ENCODE data around the gene EIF2D. TPM values are rescaled to one million over a fixed set of nuclear protein-coding genes. Genes with fewer than 3 reads are reported as not detected.
A peak's percentile ranks its signal among the peaks of the same experiment; 100 is the strongest.

The EIF2D gene
- total RNA-seq, 3 donors from 2014 or later (not counting 1 experiment from before 2014, with no cell fraction given): 31.8 to 34.6 (median 32.7) TPM

DNA sequence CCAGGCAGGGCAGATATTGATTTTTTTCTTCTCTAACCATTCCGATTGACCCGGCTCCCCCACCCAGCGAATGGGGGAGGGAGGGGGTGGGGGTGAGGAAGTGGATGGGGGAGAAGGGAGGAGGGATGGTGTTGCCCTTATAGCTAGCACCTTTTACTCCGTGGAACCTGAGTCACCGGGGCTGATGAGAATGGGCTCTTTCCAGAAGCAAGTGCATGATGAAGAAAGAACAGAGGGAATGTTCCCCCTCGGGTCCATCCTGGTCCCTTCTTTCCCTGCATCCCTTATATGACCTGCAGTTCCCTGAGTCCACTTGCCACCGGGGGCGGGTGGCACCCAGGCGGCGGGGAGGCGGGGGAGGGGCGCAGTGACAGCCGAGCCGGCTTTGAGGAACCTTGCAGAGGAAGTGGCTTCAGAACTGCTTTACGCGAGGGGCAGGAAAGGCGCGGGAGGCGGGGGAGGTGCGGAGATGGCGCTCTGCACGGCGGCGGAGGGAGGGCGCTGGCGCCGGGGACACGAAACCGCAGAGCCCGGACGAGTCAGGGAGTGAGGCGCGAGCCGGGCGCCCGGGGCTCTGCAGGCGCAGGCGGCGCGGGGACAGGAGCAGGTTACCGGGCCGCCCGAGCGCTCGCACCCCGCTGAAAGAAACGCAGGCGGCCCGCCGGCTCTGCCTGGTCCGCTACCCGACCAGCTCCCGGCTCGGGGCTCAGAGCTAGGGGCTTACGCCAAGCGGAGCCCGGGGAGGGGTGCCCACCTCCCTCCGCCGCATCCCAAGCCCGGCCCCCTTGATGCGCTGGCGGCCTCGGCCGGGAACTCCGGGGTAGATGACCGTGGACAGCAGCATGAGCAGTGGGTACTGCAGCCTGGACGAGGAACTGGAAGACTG, 55.3 kb downstream of the EIF2D start:
- peak; percentile 87 to 93 for DNase-seq
- Histone ChIP-seq H3K9me3 (ENCODE audit: control insufficient read depth, insufficient read depth, low read length) (no peaks in the 10 kb centered on the region), H3K27ac (ENCODE audit: low read length) (peak overlapping the region; percentile 87), H3K27me3 (ENCODE audit: control insufficient read depth, insufficient read depth, low read length) (no peaks in the 10 kb centered on the region), H3K4me3 (ENCODE audit: low read length) (peak overlapping the region; percentile 70), H3K4me1 (ENCODE audit: control insufficient read depth, insufficient read depth, low read length) (peaks cover 71% of the 10 kb centered on the region), H3K36me3 (ENCODE audit: control insufficient read depth, insufficient read depth, low read length) (peaks cover 20% of the 10 kb centered on the region)
- Mint-ChIP-seq H3K27ac (peak overlapping the region; percentile 90 to 100), H3K4me1 (peaks cover 82 to 89% of the 10 kb centered on the region in 2 donors), H3K27me3 (ENCODE audit: low read depth in 2 of 2) (no peaks in the 10 kb centered on the region), H3K9me3 (no peaks in the 10 kb centered on the region), H3K36me3 (no peaks in the 10 kb centered on the region), H3K4me3 (peak overlapping the region; percentile 96)
- TF ChIP-seq, protein P1, sequence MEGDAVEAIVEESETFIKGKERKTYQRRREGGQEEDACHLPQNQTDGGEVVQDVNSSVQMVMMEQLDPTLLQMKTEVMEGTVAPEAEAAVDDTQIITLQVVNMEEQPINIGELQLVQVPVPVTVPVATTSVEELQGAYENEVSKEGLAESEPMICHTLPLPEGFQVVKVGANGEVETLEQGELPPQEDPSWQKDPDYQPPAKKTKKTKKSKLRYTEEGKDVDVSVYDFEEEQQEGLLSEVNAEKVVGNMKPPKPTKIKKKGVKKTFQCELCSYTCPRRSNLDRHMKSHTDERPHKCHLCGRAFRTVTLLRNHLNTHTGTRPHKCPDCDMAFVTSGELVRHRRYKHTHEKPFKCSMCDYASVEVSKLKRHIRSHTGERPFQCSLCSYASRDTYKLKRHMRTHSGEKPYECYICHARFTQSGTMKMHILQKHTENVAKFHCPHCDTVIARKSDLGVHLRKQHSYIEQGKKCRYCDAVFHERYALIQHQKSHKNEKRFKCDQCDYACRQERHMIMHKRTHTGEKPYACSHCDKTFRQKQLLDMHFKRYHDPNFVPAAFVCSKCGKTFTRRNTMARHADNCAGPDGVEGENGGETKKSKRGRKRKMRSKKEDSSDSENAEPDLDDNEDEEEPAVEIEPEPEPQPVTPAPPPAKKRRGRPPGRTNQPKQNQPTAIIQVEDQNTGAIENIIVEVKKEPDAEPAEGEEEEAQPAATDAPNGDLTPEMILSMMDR (IDR thresholded peaks at IDR 0.05): no peak
- under 1% methylated on average over 64 of the region's 67 CpGs for whole genome bisulfite sequencing (ENCODE audit: insufficient coverage)
- intact Hi-C loops (cut with micrococcal nuclease): loop anchor here (1.0 to 5.0 kb wide), 2 partner anchors 23 to 365 kb away; partner anchors contain the start of gene FCMR
- peak; percentile 59 to 86 (median 77) for ATAC-seq

DNA sequence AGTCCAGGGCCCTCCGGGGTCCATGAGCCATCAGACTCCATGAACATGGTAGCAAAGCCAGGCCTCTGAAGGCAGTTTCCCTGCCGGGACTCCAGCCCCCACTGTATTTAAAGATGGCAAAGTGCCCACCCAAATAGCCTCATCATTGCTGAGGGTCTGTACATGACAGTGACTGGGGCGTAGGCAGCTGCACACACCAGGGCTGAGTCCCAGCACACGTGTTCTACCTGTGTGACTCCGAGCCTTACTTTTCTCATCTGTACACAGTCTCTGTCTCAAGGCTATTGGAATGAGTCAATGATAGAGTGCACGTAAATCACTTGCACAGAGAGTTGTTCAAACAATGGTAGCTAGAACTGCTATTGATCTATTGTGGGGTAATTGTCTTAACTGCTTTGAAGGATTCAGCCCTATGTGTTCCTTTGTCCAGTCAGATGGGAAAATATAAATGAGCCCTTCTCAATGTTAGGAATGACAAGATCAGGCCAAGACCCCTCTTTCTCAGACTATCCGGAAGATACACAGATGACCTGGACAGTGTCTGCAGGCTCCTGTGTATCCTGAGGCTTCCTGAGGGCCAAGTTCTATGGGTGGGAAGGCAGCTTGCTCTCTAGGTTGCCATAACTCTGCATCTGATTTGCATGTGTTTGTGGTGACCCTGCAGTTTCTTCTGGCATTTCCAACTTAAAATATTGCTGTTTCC, 56.1 kb downstream of the EIF2D start:
- H3K4me1 ChIP-seq (ENCODE audit: control insufficient read depth, insufficient read depth, low read length): peaks cover 71% of the 10 kb centered on the region
- WGBS (ENCODE audit: insufficient coverage): 75% methylated on average over 7 of the region's 7 CpGs
- intact Hi-C loops (cut with micrococcal nuclease): loop anchor here (1.0 to 5.0 kb wide), 2 partner anchors 24 to 366 kb away; partner anchors contain the start of gene FCMR

DNA sequence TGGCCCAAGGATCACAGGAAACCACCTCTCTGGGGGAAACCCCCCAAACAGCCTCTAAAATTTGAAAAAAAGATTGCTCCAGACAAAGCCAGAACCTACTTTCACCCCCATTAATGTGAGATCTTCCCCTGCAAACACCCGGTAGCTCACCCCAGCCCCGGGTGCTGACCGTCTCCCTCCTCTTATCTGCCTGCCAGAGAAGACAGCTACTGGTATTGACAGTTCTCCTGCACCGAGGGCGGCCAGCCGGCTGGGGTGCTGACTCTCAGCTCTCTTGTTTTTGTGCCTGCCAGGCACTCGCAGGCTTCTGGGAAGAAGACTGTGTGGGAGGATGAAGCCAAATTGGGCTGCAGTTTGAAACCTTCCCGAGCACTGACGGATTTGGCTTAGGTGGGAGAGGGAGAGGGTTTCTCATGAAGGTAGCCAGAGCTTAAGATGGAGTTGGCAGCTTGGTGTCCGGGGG, 56.8 kb downstream of the EIF2D start:
- 45% methylated on average over 10 of the region's 10 CpGs for WGBS (ENCODE audit: insufficient coverage)
- H3K4me3 Mint-ChIP-seq: peak overlapping the region; percentile 96
- no peaks in the 10 kb centered on the region for H3K27me3 Mint-ChIP-seq (ENCODE audit: low read depth in 2 of 2)
- no peaks in the 10 kb centered on the region for H3K27me3 ChIP-seq (ENCODE audit: control insufficient read depth, insufficient read depth, low read length)
- no peak overlapping the region for H3K4me3 ChIP-seq (ENCODE audit: low read length)
- peaks cover 85 to 90% of the 10 kb centered on the region in 2 donors for H3K4me1 Mint-ChIP-seq
- DNase-seq (peak in 1 of 2 donors; percentile 77), ATAC-seq (peak; percentile 8 to 15 (median 9))
- H3K36me3 Mint-ChIP-seq: no peaks in the 10 kb centered on the region
- H3K9me3 Mint-ChIP-seq: no peaks in the 10 kb centered on the region
- H3K27ac Mint-ChIP-seq: peak overlapping the region; percentile 90 to 100
- peaks cover 71% of the 10 kb centered on the region for H3K4me1 ChIP-seq (ENCODE audit: control insufficient read depth, insufficient read depth, low read length)
- TF ChIP-seq, protein P1 (IDR thresholded peaks at IDR 0.05): no peak
- peak overlapping the region; percentile 58 for H3K27ac ChIP-seq (ENCODE audit: low read length)
- peaks cover 8% of the 10 kb centered on the region for H3K36me3 ChIP-seq (ENCODE audit: control insufficient read depth, insufficient read depth, low read length)
- intact Hi-C loops (cut with micrococcal nuclease): loop anchor here (5.0 kb wide), 1 partner anchor 367 kb away; the partner anchor contains the start of gene FCMR
- no peaks in the 10 kb centered on the region for H3K9me3 ChIP-seq (ENCODE audit: control insufficient read depth, insufficient read depth, low read length)

More for the DNA sequence above, 56.1 kb downstream of the EIF2D start:
- Histone ChIP-seq H3K9me3 (ENCODE audit: control insufficient read depth, insufficient read depth, low read length) (no peaks in the 10 kb centered on the region), H3K36me3 (ENCODE audit: control insufficient read depth, insufficient read depth, low read length) (peaks cover 15% of the 10 kb centered on the region), H3K4me3 (ENCODE audit: low read length) (peak overlapping the region; percentile 70), H3K27me3 (ENCODE audit: control insufficient read depth, insufficient read depth, low read length) (no peaks in the 10 kb centered on the region), H3K27ac (ENCODE audit: low read length) (peak overlapping the region; percentile 58)
- no peaks in the 10 kb centered on the region for H3K27me3 Mint-ChIP-seq (ENCODE audit: low read depth in 2 of 2)
- H3K4me1 Mint-ChIP-seq: peaks cover 85 to 92% of the 10 kb centered on the region in 2 donors
- H3K9me3 Mint-ChIP-seq: no peaks in the 10 kb centered on the region
- no peaks in the 10 kb centered on the region for H3K36me3 Mint-ChIP-seq
- TF ChIP-seq, protein P1 (IDR thresholded peaks at IDR 0.05): no peak
- H3K4me3 Mint-ChIP-seq: peak overlapping the region; percentile 96
- ATAC-seq: no peak
- peak in 1 of 2 donors; percentile 48 for DNase-seq
- H3K27ac Mint-ChIP-seq: peak overlapping the region; percentile 90 to 100
